Spleen (tissue), 7 donors: ENCODE data around the gene OR11H6.

Experiments used
- POLR2A ChIP-seq, 3 donors: fragments of 450-650 bp; IDR thresholded peaks; one replicate each; pipeline ENCODE4 v1.5.1; 2017; ENCODE audit warnings: antibody characterized with exemption in 3 of 3, mild to moderate bottlenecking in 1 of 3
- TF ChIP-seq, protein P1 (sequence below), 11 experiments: fragments of 200-600 bp in 7 of 11; fragments of 450-650 bp in 4 of 11; sonication (generic) in 4 of 11; IDR thresholded peaks in 8 of 11; conservative IDR thresholded peaks in 3 of 11; 1 replicate in 7 of 11; 2 replicates in 4 of 11; pipeline versions ENCODE4 v1.4.0 to v1.8.0; 2016 to 2021; ENCODE audit warnings: antibody characterized with exemption in 11 of 11, inconsistent platforms in 4 of 11, mild to moderate bottlenecking in 1 of 11
- donor health status: DM: no; HTN: no; CAD: no; lungs with moderate emphysema.
- donor health status: DM: no; HTN: no; CAD: no.
- donor health status: DM: no; HTN: no; CAD: no.

DNA sequence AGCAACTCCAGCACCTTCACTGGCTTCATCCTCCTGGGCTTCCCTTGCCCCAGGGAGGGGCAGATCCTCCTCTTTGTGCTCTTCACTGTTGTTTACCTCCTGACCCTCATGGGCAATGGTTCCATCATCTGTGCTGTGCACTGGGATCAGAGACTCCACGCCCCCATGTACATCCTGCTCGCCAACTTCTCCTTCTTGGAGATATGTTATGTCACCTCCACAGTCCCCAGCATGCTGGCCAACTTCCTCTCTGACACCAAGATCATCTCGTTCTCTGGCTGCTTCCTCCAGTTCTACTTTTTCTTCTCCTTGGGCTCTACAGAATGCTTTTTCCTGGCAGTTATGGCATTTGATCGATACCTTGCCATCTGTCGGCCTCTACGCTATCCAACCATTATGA lies 26.1 kb upstream of the OR11H6 start:
- no peak for TF ChIP-seq POLR2A (IDR thresholded peaks at IDR 0.05)
- TF ChIP-seq, protein P1, sequence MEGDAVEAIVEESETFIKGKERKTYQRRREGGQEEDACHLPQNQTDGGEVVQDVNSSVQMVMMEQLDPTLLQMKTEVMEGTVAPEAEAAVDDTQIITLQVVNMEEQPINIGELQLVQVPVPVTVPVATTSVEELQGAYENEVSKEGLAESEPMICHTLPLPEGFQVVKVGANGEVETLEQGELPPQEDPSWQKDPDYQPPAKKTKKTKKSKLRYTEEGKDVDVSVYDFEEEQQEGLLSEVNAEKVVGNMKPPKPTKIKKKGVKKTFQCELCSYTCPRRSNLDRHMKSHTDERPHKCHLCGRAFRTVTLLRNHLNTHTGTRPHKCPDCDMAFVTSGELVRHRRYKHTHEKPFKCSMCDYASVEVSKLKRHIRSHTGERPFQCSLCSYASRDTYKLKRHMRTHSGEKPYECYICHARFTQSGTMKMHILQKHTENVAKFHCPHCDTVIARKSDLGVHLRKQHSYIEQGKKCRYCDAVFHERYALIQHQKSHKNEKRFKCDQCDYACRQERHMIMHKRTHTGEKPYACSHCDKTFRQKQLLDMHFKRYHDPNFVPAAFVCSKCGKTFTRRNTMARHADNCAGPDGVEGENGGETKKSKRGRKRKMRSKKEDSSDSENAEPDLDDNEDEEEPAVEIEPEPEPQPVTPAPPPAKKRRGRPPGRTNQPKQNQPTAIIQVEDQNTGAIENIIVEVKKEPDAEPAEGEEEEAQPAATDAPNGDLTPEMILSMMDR (IDR thresholded peaks at IDR 0.05 in 8 of 11, conservative IDR thresholded peaks at IDR 0.05 in 3 of 11), result no peak
